Coronary artery (tissue), 2 donors: Measurements from ENCODE around the gene LSM2.
A peak's percentile ranks its signal among the peaks of the same experiment; 100 is the strongest.

ENCODE experiments used
- DNase-seq: peaks from one replicate; pipeline ENCODE4 v3.0.0-alpha.2; 2017; ENCODE audit warnings: low spot score
- H3K27ac ChIP-seq, 2 donors: fragments of 200-600 bp; sonication (generic); one replicate each; pipeline ENCODE4 v1.5.1; 2016 to 2019
- H3K4me3 ChIP-seq: fragments of 200-600 bp; sonication (generic); 2 replicates; pipeline ENCODE4 v1.5.1; 2016; ENCODE audit warnings: mild to moderate bottlenecking, moderate library complexity
- CTCF ChIP-seq: fragments of 200-600 bp; sonication (generic); IDR thresholded peaks from one replicate; pipeline ENCODE4 v1.5.1; 2019; ENCODE audit warnings: antibody characterized with exemption

The LSM2 gene

GRCh38 chr6:31775633-31776484, 30.9 kb downstream of the LSM2 start:
- Histone ChIP-seq H3K27ac (no peak overlapping the region), H3K4me3 (no peak overlapping the region)
- no peak for TF ChIP-seq CTCF
- DNase-seq = no peak

GRCh38 chr6:31775184-31775583, 31.6 kb downstream of the LSM2 start:
- H3K4me3 ChIP-seq = no peak overlapping the region
- DNase-seq = no peak
- TF ChIP-seq CTCF = no peak
- H3K27ac ChIP-seq = no peak overlapping the region

- DNase-seq = no peak
- no peak overlapping the region for H3K4me3 ChIP-seq
- no peak for TF ChIP-seq CTCF
- no peak overlapping the region for H3K27ac ChIP-seq
Observed at GRCh38 chr6:31771992-31772358, 34.8 kb downstream of the LSM2 start.

- no peak for TF ChIP-seq CTCF
- no peak for DNase-seq
- no peak overlapping the region for H3K4me3 ChIP-seq
- no peak overlapping the region for H3K27ac ChIP-seq
Observed at GRCh38 chr6:31770860-31771259, 35.9 kb downstream of the LSM2 start.

GRCh38 chr6:31769684-31770371, 36.9 kb downstream of the LSM2 start:
- no peak overlapping the region for H3K4me3 ChIP-seq
- peak; percentile 38 for TF ChIP-seq CTCF
- DNase-seq = no peak
- H3K27ac ChIP-seq = no peak overlapping the region

GRCh38 chr6:31768363-31769257, 38.2 kb downstream of the LSM2 start:
- Histone ChIP-seq H3K4me3 (no peak overlapping the region), H3K27ac (peak overlapping the region in 1 of 2 donors; percentile 60)
- no peak for DNase-seq
- no peak for TF ChIP-seq CTCF
